H1 (cell line): Measurements from ENCODE around the gene AFF1. TPM values are rescaled to one million over a fixed set of nuclear protein-coding genes. Genes with fewer than 3 reads are reported as not detected.

ENCODE experiments used
- CHD2 ChIP-seq: IDR thresholded peaks from 2 replicates; pipeline ENCODE4 v1.6.1; 2012; ENCODE audit warnings: low read length, improper control_type of control experiment
- GABPA ChIP-seq: IDR thresholded peaks from 2 replicates; pipeline ENCODE4 v1.6.1; 2011; ENCODE audit warnings: mild to moderate bottlenecking, low read length, moderate library complexity, borderline replicate concordance; ENCODE audit not compliant: insufficient read depth
- KDM1A ChIP-seq: fragments of 200-600, 300-600 bp; sonication (generic); IDR thresholded peaks from 2 replicates; pipeline ENCODE4 v1.7.1; 2016; ENCODE audit warnings: mild to moderate bottlenecking, low read length, borderline replicate concordance
- PHF8 ChIP-seq: fragments of 200-600 bp; sonication (generic); conservative IDR thresholded peaks from 2 replicates; pipeline ENCODE4 v1.7.1; 2012; ENCODE audit warnings: low read depth, mild to moderate bottlenecking, inconsistent platforms, low read length, moderate library complexity
- POLR2A ChIP-seq, 2 experiments: IDR thresholded peaks; 1 replicate in 1 of 2; 2 replicates in 1 of 2; pipeline ENCODE4 v1.6.1; 2011; ENCODE audit warnings: low read depth in 2 of 2, low read length in 2 of 2, mild to moderate bottlenecking in 2 of 2; ENCODE audit errors: control extremely low read depth in 1 of 2
- RAD21 ChIP-seq, 2 experiments: IDR thresholded peaks in 1 of 2; conservative IDR thresholded peaks in 1 of 2; 2 replicates each; pipeline ENCODE4 v1.6.1; 2011; ENCODE audit warnings: low read depth in 2 of 2, low read length in 2 of 2, improper control_type of control experiment in 1 of 2, inconsistent platforms in 1 of 2, mild to moderate bottlenecking in 1 of 2, moderate library complexity in 1 of 2
- ZNF274 ChIP-seq: IDR thresholded peaks from 2 replicates; pipeline ENCODE4 v1.7.0; 2012; ENCODE audit warnings: low read length, borderline replicate concordance; ENCODE audit errors: extremely low read depth
- polyA plus RNA-seq, 7 experiments: library from polyadenylated mRNA; depleted of rRNA in 3 of 7; stranded (reverse) in 5 of 7; unstranded in 2 of 7; fragments of >200 nt in 5 of 7; fragments of 200-250 nt in 2 of 7; gene quantifications; 1 replicate in 5 of 7; 2 replicates in 1 of 7; 4 replicates in 1 of 7; pipeline versions ENCODE4 v1.2.1 to v1.2.3, GENCODE V29; 2011 to 2013; ENCODE audit warnings: missing spikeins in 2 of 7, mixed read lengths in 2 of 7
- total RNA-seq: library from RNA; stranded (reverse); fragmentation: NEBNext Ultra II Directional; extraction: Animal tissue kit (Norgen Biotek cat#: 25700); gene quantifications from 2 replicates; pipeline ENCODE4 v1.2.1, GENCODE V29; 2021

AFF1 gene
- total and polyA plus RNA-seq, 2 of the 8 experiments (the other 6 are each of a cell fraction or from before 2014, with no cell fraction given), result 14.8 to 85.5 TPM

DNA sequence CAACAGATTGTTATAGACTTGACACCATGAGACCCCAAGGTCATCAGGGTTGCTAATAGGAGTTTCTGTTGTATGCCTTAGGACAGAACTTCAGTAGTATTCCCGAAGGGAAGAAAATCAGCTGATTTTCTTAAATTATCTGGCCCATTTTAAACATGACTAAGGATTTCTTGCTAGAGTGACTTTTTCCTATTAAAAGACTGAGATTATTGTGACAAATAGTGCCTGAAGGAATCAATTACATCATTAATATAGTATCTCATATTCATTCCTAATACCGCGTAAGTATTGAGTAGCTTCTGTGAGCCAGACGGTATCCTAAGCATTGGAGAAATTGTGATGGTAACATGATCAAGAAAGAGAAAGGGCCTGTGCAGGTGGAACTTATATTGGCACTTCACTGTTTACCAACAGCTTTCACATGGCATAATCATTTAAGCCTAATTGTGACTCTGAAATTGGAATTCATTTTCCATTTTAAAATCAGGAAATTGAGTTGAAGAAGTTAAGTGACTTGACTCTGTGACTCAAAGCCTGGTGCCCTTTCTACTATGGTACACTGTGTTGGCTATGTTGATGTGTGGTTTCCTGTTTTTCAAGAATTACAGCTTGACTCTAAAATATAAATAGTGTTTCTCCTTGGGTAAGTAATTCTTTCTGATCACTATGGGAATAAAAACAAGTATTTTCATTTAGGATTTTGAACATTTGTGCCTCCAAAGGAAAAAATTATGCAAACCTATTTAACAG, 4.1 kb downstream of the AFF1 start (continued):
- no peak for TF ChIP-seq GABPA
- no peak for TF ChIP-seq PHF8
- no peak for TF ChIP-seq CHD2
- TF ChIP-seq RAD21 (IDR thresholded peaks at IDR 0.05 in 1 of 2, conservative IDR thresholded peaks at IDR 0.05 in 1 of 2; ENCODE audit: low read depth in 2 of 2, low read length in 2 of 2), result no peak
- no peak for TF ChIP-seq KDM1A
- no peak for TF ChIP-seq ZNF274
- TF ChIP-seq POLR2A (IDR thresholded peaks at IDR 0.05; ENCODE audit: control extremely low read depth in 1 of 2, low read depth in 2 of 2, low read length in 2 of 2), result no peak
